NCI-H524 (cell line): ENCODE data around the gene ASB12.

Experiments used
- DNase-seq, 2 experiments: peaks; one replicate each; lab custom pipeline; 2025; lab: John Stamatoyannopoulos, UW

Gene ASB12

GRCh38 chrX:64186974-64187761, 43.2 kb downstream of the ASB12 start:
- DNase-seq, result no peak

- no peak for DNase-seq
Observed at GRCh38 chrX:64184396-64184795, 46.0 kb downstream of the ASB12 start.

GRCh38 chrX:64182208-64182607, 48.2 kb downstream of the ASB12 start:
- no peak for DNase-seq

GRCh38 chrX:64176876-64177275, 53.5 kb downstream of the ASB12 start:
- no peak for DNase-seq
